Activated T-helper 1 cell treated with anti-CD3 and anti-CD28 coated beads, Interleukin-12 subunit alpha, Interleukin-12 subunit beta, Interleukin-2, Interleukin-4 antibody, amounts not matched to agents 30 ng/mL and 10 ng/mL and 1 ng/mL, durations not matched to agents 14 hours and 24 hours and 36 hours (primary cell): ENCODE data around the gene ASB16. TPM values are rescaled to one million over a fixed set of nuclear protein-coding genes. Genes with fewer than 3 reads are reported as not detected.

Source experiments
- DNase-seq: peaks from one replicate; pipeline ENCODE4 v3.0.0; 2021; ENCODE audit warnings: low spot score
- H3K27ac Mint-ChIP-seq: one replicate; pipeline ENCODE4 v1.8.0; 2021; ENCODE audit warnings: mild to moderate bottlenecking, mixed read lengths
- H3K27me3 Mint-ChIP-seq: one replicate; pipeline ENCODE4 v1.8.0; 2022; ENCODE audit warnings: mild to moderate bottlenecking, moderate library complexity, mixed read lengths; ENCODE audit not compliant: insufficient read depth
- H3K36me3 Mint-ChIP-seq: one replicate; pipeline ENCODE4 v1.8.0; 2021; ENCODE audit warnings: low read depth, mixed read lengths
- H3K4me1 Mint-ChIP-seq: one replicate; pipeline ENCODE4 v1.8.0; 2021; ENCODE audit warnings: low read depth, mixed read lengths
- H3K4me3 Mint-ChIP-seq: one replicate; pipeline ENCODE4 v1.8.0; 2021; ENCODE audit warnings: mild to moderate bottlenecking, moderate library complexity, mixed read lengths
- H3K9me3 Mint-ChIP-seq: one replicate; pipeline ENCODE4 v1.8.0; 2021; ENCODE audit warnings: mixed read lengths
- intact Hi-C: fragments of 100-400 bp; cut with micrococcal nuclease; formaldehyde crosslinking; loops from one replicate; pipeline ENCODE4 v1.15.1; 2024
- total RNA-seq: library from RNA; stranded (reverse); gene quantifications from 2 replicates; pipeline ENCODE4 v1.2.3, GENCODE V29; 2022

Gene ASB16
- total RNA-seq, 1 donor from 2014 or later: 0.31 TPM

- Mint-ChIP-seq H3K4me1 (peaks cover 43% of the 10 kb centered on the region), H3K4me3 (peak overlapping the region; percentile 19), H3K9me3 (no peaks in the 10 kb centered on the region), H3K27me3 (no peaks in the 10 kb centered on the region), H3K27ac (peak overlapping the region; percentile 29), H3K36me3 (peaks cover 61% of the 10 kb centered on the region)
- intact Hi-C loops: no loop called here
- no peak for DNase-seq
Measured at GRCh38 chr17:44211281-44212265, 41.1 kb downstream of the ASB16 start.

DNA sequence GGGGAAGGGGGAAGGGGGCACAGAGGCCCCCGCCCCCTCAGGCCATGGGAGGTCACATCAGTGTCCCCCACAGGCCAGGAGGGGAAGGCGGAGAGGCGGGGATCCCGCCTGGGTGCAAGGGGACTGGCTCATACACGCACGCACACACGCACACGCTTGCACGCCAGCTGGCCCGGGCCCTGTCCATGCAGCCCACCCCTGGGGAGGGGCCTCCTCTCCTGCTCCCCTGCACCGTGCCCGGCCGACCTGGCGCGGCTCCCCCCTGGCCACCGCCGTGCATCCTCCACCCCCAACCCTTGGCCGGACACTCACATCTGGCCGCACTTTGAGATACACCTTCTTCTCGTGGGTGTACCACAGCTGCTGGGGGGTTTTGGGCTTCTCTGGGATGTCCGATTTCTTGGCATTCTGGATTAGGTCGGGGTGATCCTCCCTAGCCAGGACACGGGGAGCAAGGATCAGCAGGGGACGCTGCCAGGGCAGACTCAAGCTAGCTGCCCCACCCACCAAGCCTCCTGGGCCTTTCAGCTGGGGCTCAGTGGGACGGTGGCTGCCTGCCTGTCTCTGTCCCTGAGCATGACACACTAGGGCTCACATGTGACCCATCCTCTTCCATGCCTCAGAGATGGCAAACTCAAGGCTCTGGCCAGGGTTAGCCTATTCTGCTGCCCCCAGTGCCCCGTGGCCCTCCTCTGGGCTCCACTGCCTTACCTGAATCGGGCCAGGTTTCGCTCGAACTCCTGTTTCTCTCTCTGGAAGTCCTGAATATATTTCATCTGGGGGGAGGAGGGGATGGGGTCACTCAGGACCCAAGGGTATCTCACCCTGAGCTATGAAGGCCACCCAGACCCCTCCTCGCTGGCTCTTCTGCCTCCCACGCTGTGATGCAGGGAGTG is 42.3 kb downstream of the ASB16 start:
- H3K4me3 Mint-ChIP-seq: peak overlapping the region; percentile 3
- intact Hi-C loops: no loop called here
- peaks cover 65% of the 10 kb centered on the region for H3K36me3 Mint-ChIP-seq
- H3K9me3 Mint-ChIP-seq: no peaks in the 10 kb centered on the region
- no peaks in the 10 kb centered on the region for H3K27me3 Mint-ChIP-seq
- peak overlapping the region; percentile 62 for H3K27ac Mint-ChIP-seq
- peaks cover 53% of the 10 kb centered on the region for H3K4me1 Mint-ChIP-seq
- DNase-seq: no peak

- H3K36me3 Mint-ChIP-seq: peaks cover 60% of the 10 kb centered on the region
- H3K9me3 Mint-ChIP-seq: no peaks in the 10 kb centered on the region
- peak overlapping the region; percentile 62 for H3K27ac Mint-ChIP-seq
- H3K27me3 Mint-ChIP-seq: no peaks in the 10 kb centered on the region
- H3K4me1 Mint-ChIP-seq: peaks cover 49% of the 10 kb centered on the region
- intact Hi-C loops: no loop called here
- no peak overlapping the region for H3K4me3 Mint-ChIP-seq
- DNase-seq: no peak
Measured at GRCh38 chr17:44213403-44214229, 43.1 kb downstream of the ASB16 start.

GRCh38 chr17:44214230-44214494 is 43.7 kb downstream of the ASB16 start:
- peak overlapping the region; percentile 2 for H3K27ac Mint-ChIP-seq
- peaks cover 47% of the 10 kb centered on the region for H3K4me1 Mint-ChIP-seq
- intact Hi-C loops: no loop called here

GRCh38 chr17:44214896-44215295 is 44.4 kb downstream of the ASB16 start:
- Mint-ChIP-seq H3K9me3 (no peaks in the 10 kb centered on the region), H3K36me3 (peaks cover 51% of the 10 kb centered on the region), H3K4me3 (no peak overlapping the region), H3K27me3 (no peaks in the 10 kb centered on the region), H3K4me1 (peaks cover 41% of the 10 kb centered on the region), H3K27ac (peak overlapping the region; percentile 50)
- no peak for DNase-seq
- intact Hi-C loops: no loop called here

More at GRCh38 chr17:44214230-44214494, 43.7 kb downstream of the ASB16 start:
- no peaks in the 10 kb centered on the region for H3K27me3 Mint-ChIP-seq
- peaks cover 57% of the 10 kb centered on the region for H3K36me3 Mint-ChIP-seq
- no peak overlapping the region for H3K4me3 Mint-ChIP-seq
- H3K9me3 Mint-ChIP-seq: no peaks in the 10 kb centered on the region
- no peak for DNase-seq

DNA sequence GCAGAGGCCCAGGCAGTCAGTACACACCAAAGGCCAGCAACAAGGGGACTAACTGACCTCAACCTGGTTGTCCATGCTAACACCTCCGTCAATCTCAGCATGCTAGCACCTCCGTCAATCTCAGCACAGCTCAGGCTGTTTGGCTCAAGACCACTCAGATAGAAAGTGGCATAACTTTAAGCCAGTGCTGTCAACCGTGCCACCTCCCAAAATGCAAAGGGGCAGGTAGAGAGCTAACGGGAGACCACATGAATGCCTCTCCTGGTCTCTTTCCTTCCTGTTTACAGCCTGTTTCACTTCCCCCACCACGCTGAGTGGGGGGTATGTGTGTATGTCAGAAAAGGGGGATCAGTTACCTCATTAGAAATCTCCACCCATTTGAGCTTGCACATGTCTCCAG is 45.7 kb downstream of the ASB16 start:
- Mint-ChIP-seq H3K27ac (peak overlapping the region; percentile 38), H3K9me3 (no peaks in the 10 kb centered on the region), H3K27me3 (no peaks in the 10 kb centered on the region), H3K4me3 (peak overlapping the region; percentile 98), H3K4me1 (peaks cover 36% of the 10 kb centered on the region), H3K36me3 (peaks cover 46% of the 10 kb centered on the region)
- intact Hi-C loops: no loop called here
- no peak for DNase-seq

DNA sequence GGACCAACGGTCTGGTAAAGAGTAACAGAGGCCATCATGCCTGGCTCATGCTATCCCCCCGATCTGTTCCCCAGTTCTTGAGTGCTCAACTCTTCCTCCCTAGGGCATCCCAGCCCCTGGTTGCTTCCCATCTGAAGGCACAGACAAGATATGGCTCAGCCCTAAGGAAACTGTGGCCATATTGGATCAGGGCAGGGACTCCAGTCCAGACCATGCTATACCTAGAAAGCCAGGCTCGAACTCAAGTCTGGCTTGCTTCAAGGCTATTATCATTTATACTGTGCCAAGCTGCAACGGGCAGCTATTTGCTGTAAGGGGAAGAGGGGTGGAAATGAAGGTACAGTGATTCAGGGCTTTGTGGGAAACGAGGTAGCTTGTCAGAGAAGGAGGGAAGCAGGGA is 46.2 kb downstream of the ASB16 start:
- Mint-ChIP-seq H3K4me1 (peaks cover 35% of the 10 kb centered on the region), H3K27ac (peak overlapping the region; percentile 85), H3K4me3 (peak overlapping the region; percentile 98), H3K9me3 (no peaks in the 10 kb centered on the region), H3K27me3 (no peaks in the 10 kb centered on the region), H3K36me3 (peaks cover 42% of the 10 kb centered on the region)
- intact Hi-C loops: no loop called here
- DNase-seq: no peak

DNA sequence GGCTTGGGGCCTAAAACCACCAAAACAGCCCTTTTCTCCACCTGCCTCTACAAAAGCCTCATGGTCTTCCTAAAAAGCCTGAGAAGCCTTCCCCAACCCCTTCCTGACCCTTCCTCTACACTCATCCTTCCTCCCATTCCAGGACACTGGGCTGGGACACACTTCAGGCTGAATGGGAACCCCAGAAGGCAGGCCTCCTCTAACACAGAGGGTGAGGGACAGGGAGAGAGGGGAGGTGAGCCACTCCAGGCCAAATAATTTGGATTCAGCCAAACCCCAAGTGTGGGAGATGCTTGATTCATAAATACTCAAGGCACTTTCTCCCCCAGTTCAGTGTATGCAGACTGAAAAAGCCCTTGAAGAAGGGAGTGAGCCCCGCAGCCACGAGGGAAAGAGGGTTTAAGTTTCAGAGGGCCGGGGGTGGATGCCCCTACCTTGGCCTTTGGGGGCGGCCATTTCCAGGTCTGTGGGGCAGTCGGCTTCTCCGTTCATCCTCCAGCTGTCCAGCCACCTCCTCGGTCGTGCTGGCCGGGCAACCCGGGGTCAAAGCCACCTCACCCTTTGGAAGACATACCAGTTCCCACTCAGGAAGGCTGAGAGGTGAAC is 47.3 kb downstream of the ASB16 start:
- Mint-ChIP-seq H3K9me3 (no peaks in the 10 kb centered on the region), H3K27ac (peak overlapping the region; percentile 96), H3K4me3 (peak overlapping the region; percentile 98), H3K4me1 (peaks cover 47% of the 10 kb centered on the region), H3K36me3 (peaks cover 40% of the 10 kb centered on the region), H3K27me3 (no peaks in the 10 kb centered on the region)
- no peak for DNase-seq
- intact Hi-C loops: loop anchor here (1.0 kb wide), 4 partner anchors 8 to 77 kb away; partner anchors contain the start of genes HROB and TMUB2

DNA sequence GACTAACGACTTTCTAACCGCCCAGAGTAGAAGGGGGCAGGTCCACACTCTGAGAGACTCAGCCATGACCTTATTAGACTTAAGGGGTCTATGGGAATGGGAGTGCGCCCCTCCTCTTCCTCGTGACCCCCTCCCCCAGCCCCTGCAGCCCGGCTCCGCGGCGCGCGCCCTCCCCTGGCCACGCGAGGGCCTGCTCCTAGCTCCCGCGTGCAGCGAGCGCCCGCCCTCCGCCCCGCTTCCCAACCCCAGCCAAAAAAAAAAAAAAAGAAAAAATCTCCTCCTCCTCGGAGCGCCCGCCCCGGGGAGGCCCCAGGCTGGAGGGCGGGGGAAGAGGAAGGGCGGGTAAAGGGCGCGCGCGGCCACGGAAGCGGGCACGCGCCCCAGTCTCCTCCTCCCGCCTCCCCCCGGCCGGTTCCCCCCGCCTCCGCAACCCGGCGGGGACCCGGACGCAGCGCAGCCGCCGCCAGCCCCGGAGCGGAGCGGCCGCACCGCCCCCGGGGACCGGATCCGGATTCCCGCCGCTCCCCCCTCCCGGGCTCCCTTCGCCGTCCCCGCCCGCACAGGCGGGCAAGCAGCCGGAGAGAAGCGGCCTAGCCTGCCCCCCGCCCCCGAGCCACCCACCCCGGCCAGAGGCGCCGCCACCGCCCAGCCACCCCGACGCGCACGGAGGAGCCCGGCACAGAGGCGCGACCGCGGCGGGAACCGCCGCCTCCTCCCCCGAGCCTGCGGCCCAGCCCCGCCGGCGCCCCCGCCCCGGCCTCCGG is 48.0 kb downstream of the ASB16 start:
- Mint-ChIP-seq H3K9me3 (no peaks in the 10 kb centered on the region), H3K4me1 (peaks cover 45% of the 10 kb centered on the region), H3K27me3 (no peaks in the 10 kb centered on the region), H3K36me3 (peaks cover 35% of the 10 kb centered on the region), H3K27ac (peak overlapping the region; percentile 96), H3K4me3 (peak overlapping the region; percentile 98)
- intact Hi-C loops: loop anchor here (1.0 kb wide), 4 partner anchors 8 to 77 kb away; partner anchors contain the start of genes HROB and TMUB2
- peak; percentile 86 for DNase-seq

DNA sequence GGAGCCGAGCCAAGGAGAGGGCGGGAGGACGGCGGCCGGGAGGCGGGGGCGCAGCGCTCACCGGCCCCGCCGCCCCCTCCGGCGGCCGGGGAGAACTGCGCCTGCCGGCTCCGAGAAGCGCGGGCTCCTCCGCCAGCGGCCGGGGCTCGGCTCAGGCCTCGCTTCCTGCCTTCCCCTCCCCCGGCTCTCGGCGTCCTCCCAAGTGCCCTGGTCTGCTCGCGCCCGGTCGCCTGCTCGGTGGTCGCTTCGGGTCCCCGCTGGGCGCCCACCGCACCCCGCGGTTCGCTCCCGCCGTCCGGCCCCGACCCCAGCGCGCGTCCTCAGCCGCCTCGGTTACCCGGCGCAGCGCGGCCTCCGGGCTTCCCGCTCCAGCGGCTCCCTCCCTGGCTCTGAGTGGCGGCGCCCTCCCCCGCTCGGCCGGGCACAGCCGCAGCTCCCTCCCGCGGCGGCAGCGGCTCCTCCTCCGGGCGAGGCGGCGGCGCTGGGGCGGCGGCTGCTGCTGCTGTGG is 48.7 kb downstream of the ASB16 start:
- peaks cover 2% of the 10 kb centered on the region for H3K27me3 Mint-ChIP-seq
- peak; percentile 69 for DNase-seq
- peaks cover 38% of the 10 kb centered on the region for H3K4me1 Mint-ChIP-seq
- H3K36me3 Mint-ChIP-seq: peaks cover 28% of the 10 kb centered on the region
- intact Hi-C loops: no loop called here
- H3K4me3 Mint-ChIP-seq: no peak overlapping the region
- no peaks in the 10 kb centered on the region for H3K9me3 Mint-ChIP-seq
- H3K27ac Mint-ChIP-seq: no peak overlapping the region

DNA sequence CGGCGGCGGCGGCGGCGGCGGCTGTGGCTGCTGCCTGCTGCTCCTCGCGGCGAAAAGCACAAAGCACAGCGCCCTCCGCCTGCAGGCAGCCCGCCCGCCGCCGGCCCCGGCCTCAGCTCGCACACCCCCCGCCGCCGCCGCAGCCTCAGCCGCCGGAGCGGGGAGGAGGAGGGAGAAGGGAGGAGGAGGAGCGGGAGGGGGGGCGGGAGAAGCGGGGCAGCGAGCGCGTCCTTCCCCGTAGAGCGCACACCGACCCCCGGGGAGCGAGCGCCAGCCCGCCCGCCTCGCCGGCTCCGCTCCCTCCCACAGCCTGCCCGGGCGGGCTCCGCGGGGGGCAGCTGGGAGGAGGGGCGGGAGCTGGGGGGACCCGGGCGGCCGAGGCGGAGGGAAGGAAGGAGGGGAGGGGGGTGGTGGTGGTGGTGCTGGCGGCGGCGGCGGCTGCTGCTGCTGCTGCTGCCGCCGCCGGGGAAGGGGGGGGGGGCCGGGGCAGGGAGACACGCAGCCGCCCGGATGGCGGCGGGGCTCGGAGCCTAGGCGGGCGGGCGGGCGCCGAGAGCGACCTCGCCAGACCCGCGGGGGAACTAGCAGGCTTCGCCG is 49.2 kb downstream of the ASB16 start, which contains the start of gene UBTF:
Gene UBTF, minus strand, starts transcription at position 60 of the 597 bp plus-strand sequence. CDS start 1,446 bp downstream, outside the sequence.
- DNase-seq: peak; percentile 60
- Mint-ChIP-seq H3K9me3 (no peaks in the 10 kb centered on the region), H3K27ac (peak within 1 kb of the TSS; percentile 96), H3K27me3 (peaks cover 2% of the 10 kb centered on the region), H3K4me3 (peak within 1 kb of the TSS; percentile 98), H3K36me3 (peaks cover 26% of the 10 kb centered on the region), H3K4me1 (peaks cover 38% of the 10 kb centered on the region)
- intact Hi-C loops: no loop called here
